HepG2 (cell line): ENCODE results near the gene ETV6. TPM values are rescaled to one million over a fixed set of nuclear protein-coding genes. Genes with fewer than 3 reads are reported as not detected.

Experiments used
- HCFC1 ChIP-seq: fragments of 150-350 bp; IDR thresholded peaks from 2 replicates; pipeline ENCODE4 v1.6.1; 2014; ENCODE audit warnings: low read depth, low read length
- HOMEZ ChIP-seq: IDR thresholded peaks from 2 replicates; pipeline ENCODE4 v1.6.1; 2016; ENCODE audit warnings: low read depth
- MLLT10 ChIP-seq: sonication (generic); formaldehyde crosslinking; IDR thresholded peaks from 2 replicates; pipeline ENCODE4 v1.4.0; 2020; ENCODE audit warnings: missing genetic modification reagents
- NAIF1 ChIP-seq: sonication (generic); formaldehyde crosslinking; IDR thresholded peaks from 2 replicates; pipeline ENCODE4 v1.5.0; 2020; ENCODE audit warnings: mild to moderate bottlenecking, missing genetic modification reagents, borderline replicate concordance
- SKI ChIP-seq: fragments of 450-650 bp; IDR thresholded peaks from one replicate; pipeline ENCODE4 v1.6.1; 2018; ENCODE audit warnings: mild to moderate bottlenecking; ENCODE audit not compliant: partially characterized antibody
- SMAD1 ChIP-seq: sonication (generic); formaldehyde crosslinking; IDR thresholded peaks from 2 replicates; pipeline ENCODE4 v1.4.0; 2020; ENCODE audit warnings: missing genetic modification reagents, low read depth, mild to moderate bottlenecking, borderline replicate concordance
- THAP9 ChIP-seq: sonication (generic); formaldehyde crosslinking; IDR thresholded peaks from 2 replicates; pipeline ENCODE4; 2020; ENCODE audit warnings: missing genetic modification reagents, mild to moderate bottlenecking, borderline replicate concordance
- ZFAT ChIP-seq: sonication (generic); formaldehyde crosslinking; conservative IDR thresholded peaks from 2 replicates; pipeline ENCODE4 v1.8.1; 2023; ENCODE audit warnings: missing genetic modification reagents, inconsistent platforms
- ZFYVE20 ChIP-seq: sonication (generic); formaldehyde crosslinking; IDR thresholded peaks from 2 replicates; pipeline ENCODE4 v1.8.0; 2023; ENCODE audit warnings: low read depth, mild to moderate bottlenecking, moderate library complexity, missing genetic modification reagents, borderline replicate concordance
- ZMYM4 ChIP-seq: sonication (generic); formaldehyde crosslinking; IDR thresholded peaks from 2 replicates; pipeline ENCODE4 v1.8.1; 2023; ENCODE audit warnings: mild to moderate bottlenecking, missing genetic modification reagents
- ZNF382 ChIP-seq: sonication (generic); formaldehyde crosslinking; IDR thresholded peaks from 2 replicates; pipeline ENCODE4 v1.5.0; 2020; ENCODE audit warnings: missing genetic modification reagents, mild to moderate bottlenecking, borderline replicate concordance
- ZNF513 ChIP-seq: sonication (generic); formaldehyde crosslinking; conservative IDR thresholded peaks from 2 replicates; pipeline ENCODE4 v1.5.0; 2020; ENCODE audit warnings: missing genetic modification reagents
- ZNF780A ChIP-seq: sonication (generic); formaldehyde crosslinking; IDR thresholded peaks from 2 replicates; pipeline ENCODE4 v1.8.0; 2022; ENCODE audit warnings: mild to moderate bottlenecking, missing genetic modification reagents, moderate library complexity
- ZUFSP ChIP-seq: sonication (generic); formaldehyde crosslinking; IDR thresholded peaks from 2 replicates; pipeline ENCODE4 v1.9.0; 2021; ENCODE audit warnings: missing genetic modification reagents, mild to moderate bottlenecking, borderline replicate concordance
- polyA plus RNA-seq, 8 experiments: library from polyadenylated mRNA; depleted of rRNA in 3 of 8; stranded (reverse) in 7 of 8; unstranded in 1 of 8; fragments of >200 nt; fragmentation: Illumina TruSeq in 4 of 8; extraction: Trizol in 4 of 8; gene quantifications; 2 replicates each; pipeline versions ENCODE4 v1.2.1 to v1.2.3, GENCODE V29; 2011 to 2016; ENCODE audit warnings: low read depth in 4 of 8, missing spikeins in 1 of 8, mixed read lengths in 1 of 8; ENCODE audit not compliant: insufficient read depth in 1 of 8
- total RNA-seq, 5 experiments: library from RNA; depleted of rRNA; stranded (reverse); fragments of >200 nt; fragmentation: Illumina TruSeq; extraction: Trizol; gene quantifications; 2 replicates each; pipeline ENCODE4 v1.2.3, GENCODE V29; 2016; ENCODE audit warnings: low read depth in 1 of 5

ETV6 gene
- total and polyA plus RNA-seq, 2 of the 13 experiments (the other 11 are each of a cell fraction or from before 2014, with no cell fraction given), result 2.2 to 3.0 TPM

- TF ChIP-seq SMAD1 (CRISPR knock-in tag) (no peak), ZFYVE20 (CRISPR knock-in tag) (no peak), ZNF780A (CRISPR knock-in tag) (no peak), ZFAT (CRISPR knock-in tag) (no peak), NAIF1 (CRISPR knock-in tag) (no peak), ZNF382 (CRISPR knock-in tag) (no peak), SKI (no peak), ZUFSP (CRISPR knock-in tag) (no peak), HCFC1 (no peak), ZMYM4 (CRISPR knock-in tag) (no peak), ZNF513 (no peak), MLLT10 (no peak), THAP9 (no peak), HOMEZ (CRISPR knock-in tag) (no peak)
Observed at GRCh38 chr12:11920231-11920630, 270.8 kb downstream of the ETV6 start (continued).
